Lung (tissue), 12 donors: ENCODE results near the gene LTBP3. TPM values are rescaled to one million over a fixed set of nuclear protein-coding genes. Genes with fewer than 3 reads are reported as not detected.

Experiments used
- ATAC-seq: fragments of 200-7000 bp; cut with Tn5 transposase; one replicate; pipeline ENCODE4 v1.9.1; 2020; ENCODE audit warnings: moderate number of reproducible peaks; ENCODE audit not compliant: insufficient read depth, low FRiP score
- DNase-seq, 3 donors: peaks; one replicate each; pipeline ENCODE4 v3.0.0-alpha.2; 2013 to 2017
- H3K27ac ChIP-seq, 2 donors: one replicate each; pipeline ENCODE4 v1.5.1; 2013; ENCODE audit warnings: mild to moderate bottlenecking in 2 of 2, moderate library complexity in 2 of 2, control low read depth in 1 of 2, inconsistent platforms in 1 of 2, low read depth in 1 of 2, low read length in 1 of 2
- H3K27me3 ChIP-seq, 3 donors: one replicate each; pipeline ENCODE4 v1.5.1; 2013; ENCODE audit warnings: low read length in 2 of 3; ENCODE audit not compliant: control insufficient read depth in 3 of 3, insufficient read depth in 3 of 3
- H3K36me3 ChIP-seq, 4 donors: one replicate each; pipeline ENCODE4 v1.5.1; 2013; ENCODE audit warnings: low read length in 4 of 4, mild to moderate bottlenecking in 1 of 4, moderate library complexity in 1 of 4; ENCODE audit not compliant: control insufficient read depth in 4 of 4, insufficient read depth in 4 of 4
- H3K4me1 ChIP-seq, 5 donors: one replicate each; pipeline ENCODE4 v1.5.1; 2013; ENCODE audit warnings: low read length in 5 of 5, mild to moderate bottlenecking in 2 of 5, moderate library complexity in 1 of 5; ENCODE audit not compliant: control insufficient read depth in 5 of 5, insufficient read depth in 5 of 5
- H3K4me3 ChIP-seq: one replicate; pipeline ENCODE4 v1.5.1; 2013; ENCODE audit warnings: mild to moderate bottlenecking, control low read depth, moderate library complexity
- H3K9ac ChIP-seq, 2 donors: one replicate each; pipeline ENCODE4 v1.5.1; 2013; ENCODE audit warnings: low read length in 2 of 2, control low read depth in 1 of 2; ENCODE audit not compliant: insufficient read depth in 1 of 2
- H3K9me3 ChIP-seq, 4 donors: one replicate each; pipeline ENCODE4 v1.5.1; 2013; ENCODE audit warnings: low read length in 3 of 4, mild to moderate bottlenecking in 1 of 4, moderate library complexity in 1 of 4; ENCODE audit not compliant: control insufficient read depth in 4 of 4, insufficient read depth in 3 of 4
- CTCF ChIP-seq: IDR thresholded peaks from 2 replicates; pipeline ENCODE4 v1.5.1; 2012; ENCODE audit warnings: mild to moderate bottlenecking; ENCODE audit errors: control extremely low read depth, extremely low read depth
- whole genome bisulfite sequencing, 2 donors: extraction: QIAGEN DNeasy Blood & Tissue Kit; methylation state at CpG; one replicate each; pipeline ENCODE4 v1.1.7; 2013; 5-methylcytosine and 5-hydroxymethylcytosine counted together
- polyA plus RNA-seq, 2 donors: library from polyadenylated mRNA; stranded (reverse); fragments of 200-250 nt; gene quantifications; one replicate each; pipeline ENCODE4 v1.2.1, GENCODE V29; 2013
- total RNA-seq, 2 donors: library from RNA; depleted of rRNA in 1 of 2; stranded (reverse); fragments of >200 nt in 1 of 2; gene quantifications; one replicate each; pipeline ENCODE4 v1.2.1, GENCODE V29; 2014 to 2021
- donor health status: control.
- donor health status: control.
- donor health status: Bipolar disorder and iron deficiency.
- donor health status: healthy.
- donor health status: DM: yes; HTN: yes; CAD: no.

LTBP3 gene
- total and polyA plus RNA-seq, 4 donors: 39.1 to 111 (median 73.4) TPM

- no peak overlapping the region for H3K4me3 ChIP-seq
- WGBS, 2 donors: 35 to 68% methylated on average over 6 of the region's 6 CpGs
- peaks cover 0 to 13% (median 10%) of the 10 kb centered on the region in 4 donors for H3K36me3 ChIP-seq
- H3K4me1 ChIP-seq: peaks cover 0 to 46% (median 23%) of the 10 kb centered on the region in 5 donors
- TF ChIP-seq CTCF: no peak
- H3K9ac ChIP-seq: peak overlapping the region in 1 of 2 donors; percentile 23
- ATAC-seq (peak; percentile 12), DNase-seq (no peak)
- peaks cover 0 to 2% (median 0%) of the 10 kb centered on the region in 3 donors for H3K27me3 ChIP-seq
- H3K27ac ChIP-seq: peak overlapping the region in 1 of 2 donors; percentile 37
- H3K9me3 ChIP-seq: no peaks in the 10 kb centered on the region
Observed at GRCh38 chr11:65555693-65556231, 2.4 kb downstream of the LTBP3 start.

- Histone ChIP-seq H3K4me3 (no peak overlapping the region), H3K27ac (no peak overlapping the region), H3K9me3 (no peaks in the 10 kb centered on the region), H3K9ac (no peak overlapping the region), H3K36me3 (peaks cover 0 to 13% (median 10%) of the 10 kb centered on the region in 4 donors), H3K27me3 (peaks cover 0 to 2% (median 0%) of the 10 kb centered on the region in 3 donors), H3K4me1 (peaks cover 0 to 38% (median 21%) of the 10 kb centered on the region in 5 donors)
- DNase-seq: no peak
- no peak for TF ChIP-seq CTCF
- ATAC-seq: no peak
- WGBS, 2 donors: 89 to 94% methylated on average over 4 of the region's 4 CpGs
Observed at GRCh38 chr11:65554842-65555430, 3.2 kb downstream of the LTBP3 start.

- H3K9ac ChIP-seq: no peak overlapping the region
- H3K27me3 ChIP-seq: no peaks in the 10 kb centered on the region
- TF ChIP-seq CTCF: no peak
- no peak overlapping the region for H3K4me3 ChIP-seq
- no peaks in the 10 kb centered on the region for H3K9me3 ChIP-seq
- peaks cover 0 to 14% (median 12%) of the 10 kb centered on the region in 4 donors for H3K36me3 ChIP-seq
- no peak for ATAC-seq
- H3K4me1 ChIP-seq: peaks cover 0 to 31% (median 17%) of the 10 kb centered on the region in 5 donors
- no peak for DNase-seq
- 83 to 87% methylated on average over 25 to 27 of the region's 27 CpGs for WGBS, 2 donors
- H3K27ac ChIP-seq: no peak overlapping the region
Observed at GRCh38 chr11:65554057-65554818, 3.9 kb downstream of the LTBP3 start.
